GM03348 (cell line): Measurements from ENCODE around the gene SLC49A3.
"Not testable (repeated sequence)": the region's sequence is repeated elsewhere in the genome, so short reads cannot be mapped to it uniquely, and the experiment has no call there.

Experiments used
- DNase-seq: peaks from one replicate; pipeline ENCODE4 v3.0.0; 2012; ENCODE audit warnings: low spot score

Gene SLC49A3

DNA sequence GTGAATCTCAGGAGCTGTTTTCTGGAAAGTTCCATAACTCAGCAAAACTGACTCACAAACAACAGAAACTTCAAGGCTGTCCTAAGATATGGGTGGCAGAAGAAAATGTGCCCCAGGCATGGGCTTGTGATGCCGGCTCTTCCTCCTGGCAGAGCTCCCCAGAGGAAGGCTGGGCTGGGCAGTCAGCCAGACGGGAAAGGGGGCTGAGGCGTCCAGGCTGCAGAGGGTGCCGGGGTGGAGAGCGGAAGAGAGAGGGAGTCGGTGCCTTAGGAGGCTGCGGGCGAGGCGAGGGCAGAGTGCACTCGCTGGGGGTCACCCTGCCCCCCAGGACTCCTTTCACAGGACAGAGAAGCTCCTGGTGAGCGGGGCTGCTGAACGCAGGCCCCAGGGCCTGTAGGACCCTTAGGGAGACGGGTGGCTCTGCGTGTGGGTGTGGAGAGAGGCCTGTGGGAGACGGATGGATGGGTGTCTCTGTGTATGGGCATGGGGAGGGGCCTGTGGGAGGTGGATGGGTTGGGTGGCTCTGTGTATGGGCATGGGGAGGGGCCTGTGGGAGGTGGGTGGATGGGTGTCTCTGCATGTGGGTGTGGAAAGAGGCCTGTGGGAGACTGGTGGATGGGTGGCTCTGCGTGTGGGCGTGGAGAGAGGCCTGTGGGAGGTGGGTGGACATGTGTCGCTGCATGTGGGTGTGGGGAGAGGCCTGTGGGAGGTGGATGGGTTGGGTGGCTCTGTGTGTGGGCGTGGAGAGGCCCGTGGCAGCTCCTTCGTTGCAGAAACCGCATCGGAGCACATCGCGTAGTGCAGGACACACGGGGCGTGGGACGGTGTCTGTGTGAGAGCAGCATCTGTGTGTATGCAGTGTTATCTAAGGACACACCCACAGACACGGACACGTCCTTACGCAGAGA lies 32.6 kb upstream of the SLC49A3 start:
- DNase-seq, result no peak

GRCh38 chr4:720111-720860 lies 31.3 kb upstream of the SLC49A3 start:
- no peak for DNase-seq

GRCh38 chr4:718460-718859 lies 29.5 kb upstream of the SLC49A3 start:
- DNase-seq, result no peak

- DNase-seq, result no peak
Observed at GRCh38 chr4:717601-718320, 28.8 kb upstream of the SLC49A3 start.

DNA sequence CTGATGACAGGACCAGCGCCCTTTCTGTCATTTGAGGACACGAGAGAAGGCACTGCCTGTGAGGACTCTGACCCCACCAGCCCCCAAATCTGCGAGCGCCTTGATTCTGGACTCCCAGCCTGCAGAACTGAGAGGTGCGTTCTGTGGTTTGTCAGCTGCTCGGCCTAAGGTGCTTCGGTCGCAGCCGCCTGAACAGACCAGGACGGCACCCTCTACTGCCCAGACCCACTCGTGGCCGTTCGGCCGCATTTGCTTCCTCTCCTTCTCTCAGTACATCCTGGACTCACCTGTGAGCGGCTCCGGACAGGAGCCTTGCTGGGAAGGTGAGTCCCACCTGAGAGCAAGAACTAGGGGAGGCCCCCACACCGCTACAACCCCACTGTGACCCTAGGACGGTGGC lies 25.1 kb upstream of the SLC49A3 start:
- DNase-seq, result no peak

DNA sequence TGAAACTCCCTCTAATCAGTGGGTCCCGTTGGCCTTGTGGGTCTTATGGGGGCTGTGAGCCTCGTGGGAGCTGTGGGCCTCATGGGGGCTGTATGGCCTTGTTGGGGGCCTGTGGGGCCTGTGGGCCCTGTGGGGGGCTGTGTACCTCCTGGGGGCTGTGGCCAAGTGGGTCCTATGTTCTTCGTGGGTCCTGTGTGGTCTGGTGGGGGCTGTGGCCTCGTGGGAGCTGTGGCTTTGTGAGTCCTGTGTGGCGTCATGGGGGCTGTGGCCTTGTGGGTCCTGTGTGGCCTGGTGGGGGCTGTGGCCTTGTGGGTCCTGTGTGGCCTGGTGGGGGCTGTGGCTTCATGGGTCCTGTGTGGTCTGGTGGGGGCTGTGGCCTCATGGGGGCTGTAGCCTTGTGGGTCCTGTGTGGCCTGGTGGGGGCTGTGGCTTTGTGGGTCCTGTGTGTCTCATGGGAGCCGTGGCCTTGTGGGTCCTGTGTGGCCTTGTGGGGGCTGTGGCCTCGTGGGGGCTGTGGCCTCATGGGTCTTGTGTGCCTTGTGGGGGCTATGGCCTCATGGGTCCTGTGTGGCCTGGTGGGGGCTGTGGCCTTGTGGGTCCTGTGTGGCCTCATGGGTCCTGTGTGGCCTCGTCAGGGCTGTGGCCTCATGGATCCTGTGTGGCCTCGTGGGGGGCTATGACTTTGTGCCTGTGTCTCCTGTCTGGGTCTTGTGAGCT lies 24.1 kb upstream of the SLC49A3 start:
- no peak for DNase-seq

- no peak for DNase-seq
Observed at GRCh38 chr4:712093-712492, 23.1 kb upstream of the SLC49A3 start.

- no peak for DNase-seq
Observed at GRCh38 chr4:710916-711315, 22.0 kb upstream of the SLC49A3 start.

- no peak for DNase-seq
Observed at GRCh38 chr4:710116-710515, 21.2 kb upstream of the SLC49A3 start.

DNA sequence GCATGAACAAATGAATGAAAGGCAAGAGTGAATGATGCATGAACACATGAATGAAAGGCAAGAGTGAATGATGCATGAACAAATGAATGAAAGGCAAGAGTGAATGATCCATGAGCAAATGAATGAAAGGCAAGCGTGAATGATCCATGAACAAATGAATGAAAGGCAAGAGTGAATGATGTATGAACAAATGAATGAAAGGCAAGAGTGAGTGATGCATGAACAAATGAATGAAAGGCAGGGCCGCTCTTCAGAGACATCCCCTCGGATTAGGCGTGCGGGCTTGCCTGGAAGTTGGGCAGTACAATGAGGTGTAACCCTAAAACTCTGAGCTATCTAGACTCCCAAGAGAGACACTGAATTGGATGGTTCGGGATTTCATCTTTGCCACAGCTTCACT lies 20.4 kb upstream of the SLC49A3 start:
- no peak for DNase-seq

GRCh38 chr4:708631-708933 lies 19.6 kb upstream of the SLC49A3 start:
- no peak for DNase-seq

GRCh38 chr4:707929-708630 lies 19.1 kb upstream of the SLC49A3 start:
- no peak for DNase-seq

- DNase-seq, result no peak
Observed at GRCh38 chr4:706834-707598, 18.1 kb upstream of the SLC49A3 start.

DNA sequence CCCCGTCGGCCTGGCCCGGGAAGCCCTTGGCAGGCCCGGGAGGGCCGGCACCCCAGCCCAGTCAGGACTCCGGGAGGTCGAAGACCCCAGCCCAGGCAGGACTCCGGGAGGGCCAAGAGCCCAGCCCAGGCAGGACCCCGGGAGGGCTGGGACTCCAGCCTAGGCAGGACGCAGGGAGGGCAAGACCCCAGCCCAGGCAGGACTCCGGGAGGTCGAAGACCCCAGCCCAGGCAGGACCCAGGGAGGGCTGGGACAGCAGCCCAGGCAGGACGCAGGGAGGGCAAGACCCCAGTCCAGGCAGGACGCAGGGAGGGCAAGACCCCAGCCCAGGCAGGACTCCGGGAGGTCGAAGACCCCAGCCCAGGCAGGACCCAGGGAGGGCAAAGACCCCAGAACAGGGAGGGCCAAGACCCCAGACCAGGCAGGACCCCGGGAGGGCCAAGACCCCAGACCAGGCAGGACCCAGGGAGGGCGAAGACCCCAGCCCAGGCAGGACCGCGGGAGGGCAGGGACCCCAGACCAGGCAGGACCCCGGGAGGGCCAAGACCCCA lies 17.2 kb upstream of the SLC49A3 start:
- not testable (repeated sequence) for DNase-seq

- DNase-seq, result peak; percentile 100
Observed at GRCh38 chr4:705278-706082, 16.5 kb upstream of the SLC49A3 start, which contains the start of gene PCGF3. Gene PCGF3 (plus strand): TSS chr4:705832. CDS start chr4:733681, 27,849 bp downstream.

- no peak for DNase-seq
Observed at GRCh38 chr4:704971-705277, 16.0 kb upstream of the SLC49A3 start.

DNA sequence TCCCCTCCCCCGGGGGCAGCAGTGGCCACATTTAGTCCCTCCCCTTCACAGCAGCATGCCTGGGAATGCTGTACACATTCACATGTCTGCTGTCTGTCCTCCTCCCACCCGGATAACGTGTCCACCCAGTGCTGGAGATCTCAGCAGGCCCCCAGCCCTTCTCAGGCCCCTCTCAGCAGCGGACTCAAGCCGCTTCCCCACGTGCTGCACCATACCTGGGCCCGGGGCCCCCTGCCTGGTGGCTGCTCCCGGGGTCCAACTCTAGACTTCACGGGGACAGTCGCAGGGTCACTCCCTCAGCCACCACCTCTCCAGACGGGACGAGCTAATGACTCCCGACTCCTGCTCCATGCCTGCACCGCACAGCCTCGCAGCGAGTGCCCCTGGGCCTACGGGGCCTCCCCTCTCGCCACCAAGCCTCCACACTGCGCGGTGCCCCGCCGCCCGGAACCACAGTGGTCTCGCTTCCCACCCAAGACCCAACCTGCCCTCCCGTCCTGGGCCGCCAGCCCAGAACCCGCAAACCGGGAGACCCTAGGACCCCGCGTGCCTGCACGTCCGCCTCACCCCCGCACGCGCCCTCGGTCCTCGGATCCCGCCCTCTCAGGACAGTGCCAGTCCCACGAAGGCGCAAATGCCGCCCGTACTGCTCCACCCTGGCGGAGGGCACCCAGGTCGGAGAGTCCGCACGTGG lies 15.4 kb upstream of the SLC49A3 start:
- no peak for DNase-seq

DNA sequence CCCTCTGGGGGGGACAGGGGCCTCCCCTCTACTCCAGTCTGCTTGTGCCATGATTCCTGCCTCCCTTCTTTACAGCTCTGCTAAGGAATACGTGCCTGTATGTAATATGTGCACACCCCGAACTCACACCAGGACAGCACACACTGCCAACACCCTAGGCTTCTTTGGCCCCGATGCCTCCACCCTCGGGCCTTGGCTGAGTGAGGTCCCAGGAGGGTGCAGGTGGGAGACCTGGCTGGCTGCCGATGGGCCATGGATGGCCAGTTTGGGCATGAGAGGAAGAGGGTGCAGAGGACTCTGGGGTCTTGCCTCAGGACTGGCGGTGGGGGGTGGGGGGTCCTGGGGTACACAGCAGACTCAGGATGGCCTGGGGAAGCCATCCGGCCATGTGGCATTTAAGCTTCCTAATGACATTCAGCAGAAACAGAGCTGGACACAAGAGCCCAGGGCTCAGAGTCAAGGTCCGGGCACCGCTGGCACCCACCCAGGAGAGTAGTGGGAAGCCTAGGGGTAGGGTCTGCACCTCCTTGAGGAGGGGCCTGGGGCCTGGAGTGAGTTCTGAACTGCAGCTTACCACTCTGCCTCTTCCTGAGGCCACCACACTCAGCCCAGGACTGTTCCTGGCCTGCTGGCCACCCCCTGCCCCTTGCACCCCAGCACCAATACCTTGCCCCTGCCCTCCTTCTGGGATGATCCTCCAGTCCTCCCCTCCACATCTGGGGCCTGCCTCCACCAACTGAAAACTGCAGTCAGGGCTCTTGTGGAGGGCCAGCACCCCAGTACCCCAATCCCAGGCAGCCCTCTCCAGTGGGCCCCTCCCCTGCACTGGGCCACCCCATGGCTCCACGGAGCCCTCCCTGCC lies 14.6 kb upstream of the SLC49A3 start:
- no peak for DNase-seq
